Measurements from ENCODE around the gene CAVIN2.

Gene CAVIN2

DNA sequence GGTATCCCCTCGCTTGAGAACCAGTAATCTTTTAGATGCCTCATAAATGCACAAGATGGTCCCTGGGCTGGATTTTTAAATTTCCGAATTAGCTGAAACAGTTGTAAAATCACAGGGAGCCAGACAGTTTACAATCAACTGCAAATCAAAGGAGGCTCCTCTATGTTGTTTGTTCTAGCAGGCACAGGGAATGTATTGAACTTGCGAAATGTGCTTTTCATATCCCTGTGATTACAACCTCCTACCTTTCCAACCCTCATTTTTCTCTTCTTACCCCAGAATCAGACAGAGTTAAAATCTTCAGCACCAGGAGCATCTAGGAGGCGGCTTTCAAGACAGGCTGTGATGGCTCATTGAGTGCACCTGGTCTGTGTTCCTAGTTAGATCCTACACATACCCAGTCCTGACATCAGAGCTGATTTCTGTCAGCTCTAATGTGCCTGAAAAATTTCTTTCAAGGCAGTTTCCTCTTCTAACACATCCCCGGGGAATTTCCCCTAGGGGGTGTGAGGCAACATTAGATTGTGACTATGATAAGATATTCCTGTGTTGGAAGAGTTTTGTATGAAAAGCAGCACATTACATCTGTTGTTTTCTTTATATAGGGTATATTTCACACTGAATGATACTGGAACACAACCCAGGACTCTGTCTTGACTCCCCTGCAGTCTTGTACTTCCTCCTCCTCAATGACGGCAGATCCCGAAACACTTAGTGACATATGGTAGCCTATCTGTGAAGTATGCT, 17.9 kb upstream of the CAVIN2 start:
- DNase-seq (ENCODE audit: low read depth), result no peak

DNA sequence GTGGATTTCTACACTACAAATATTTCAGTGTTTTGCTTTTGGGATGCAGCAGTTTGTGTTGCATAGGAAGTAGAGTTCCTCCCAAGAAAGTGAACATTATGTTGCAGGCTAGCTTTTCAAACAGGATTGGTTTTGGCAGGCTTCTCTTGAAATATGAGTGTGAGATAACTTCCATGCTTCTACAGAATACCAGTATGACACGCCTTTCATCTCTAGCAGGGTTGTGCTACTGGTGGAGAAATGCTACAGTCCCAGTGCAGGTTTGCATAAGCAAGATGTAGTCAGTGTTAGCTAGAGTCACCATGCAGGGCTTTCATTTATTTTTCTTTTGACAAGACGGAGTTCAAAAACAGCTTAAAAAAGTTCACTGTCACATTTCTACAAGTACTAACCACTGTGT, 17.1 kb upstream of the CAVIN2 start:
- DNase-seq (ENCODE audit: low read depth), result no peak

DNA sequence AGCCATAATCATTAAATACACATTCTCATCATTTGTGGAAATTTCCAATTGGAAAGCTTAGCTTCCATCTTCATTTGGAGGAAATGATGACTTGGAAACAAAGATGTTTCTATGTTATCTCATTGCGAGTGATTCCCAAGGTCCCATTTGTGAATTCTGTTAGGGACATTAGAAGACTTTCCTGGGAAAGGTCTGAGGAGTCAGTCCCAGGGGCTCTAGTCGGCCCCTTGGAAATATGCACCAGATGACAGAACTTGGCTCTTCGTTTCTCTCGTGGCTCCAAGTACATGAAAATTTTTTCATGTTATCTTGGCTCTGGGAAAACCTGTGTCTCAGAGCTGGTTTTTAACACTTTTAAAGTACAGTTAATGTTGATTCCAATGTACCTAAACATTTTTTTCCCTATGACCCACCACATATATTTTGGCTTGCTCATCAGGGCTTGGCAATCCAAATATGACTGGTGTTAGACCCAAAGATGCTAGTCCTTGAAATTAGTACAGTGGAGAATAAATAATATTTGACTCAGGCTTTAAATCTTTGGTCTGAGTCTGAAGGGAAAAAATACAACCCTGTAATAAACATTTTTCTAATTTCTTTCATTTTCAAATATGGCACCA, 15.4 kb upstream of the CAVIN2 start:
- DNase-seq (ENCODE audit: low read depth), result no peak

DNA sequence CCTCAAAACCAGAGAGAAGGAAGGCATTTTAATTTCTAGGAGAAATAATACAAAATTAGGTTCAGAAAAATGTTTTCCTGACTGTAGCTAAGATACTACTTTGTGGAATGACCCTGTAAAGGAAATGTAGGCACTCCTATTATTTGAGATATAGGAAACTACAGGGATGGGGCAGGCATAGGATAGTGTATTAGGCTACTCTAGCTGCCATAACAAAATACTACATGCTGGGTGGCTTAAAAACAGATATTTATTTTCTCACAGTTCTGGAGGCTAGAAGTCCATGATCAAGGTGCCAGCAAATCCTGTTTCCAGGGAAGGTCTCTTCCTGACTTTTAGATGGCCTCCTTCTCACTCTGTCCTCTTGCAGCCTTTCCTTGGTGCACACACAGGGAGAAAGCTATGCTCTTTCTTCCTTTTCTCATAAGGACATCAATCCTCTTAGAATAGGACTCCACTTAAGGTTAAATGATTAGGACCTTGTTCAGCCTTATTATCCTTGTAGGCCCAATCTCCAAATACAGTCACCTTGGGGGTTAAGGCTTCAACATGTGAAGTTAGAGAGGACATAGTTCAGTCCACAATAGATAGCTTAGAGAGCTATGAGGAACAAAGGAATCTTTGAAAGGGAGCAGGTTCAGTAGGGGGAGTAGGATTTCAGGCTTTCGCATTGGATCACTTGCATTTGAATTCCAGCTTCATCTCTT, 14.0 kb upstream of the CAVIN2 start:
- no peak for DNase-seq (ENCODE audit: low read depth)

DNA sequence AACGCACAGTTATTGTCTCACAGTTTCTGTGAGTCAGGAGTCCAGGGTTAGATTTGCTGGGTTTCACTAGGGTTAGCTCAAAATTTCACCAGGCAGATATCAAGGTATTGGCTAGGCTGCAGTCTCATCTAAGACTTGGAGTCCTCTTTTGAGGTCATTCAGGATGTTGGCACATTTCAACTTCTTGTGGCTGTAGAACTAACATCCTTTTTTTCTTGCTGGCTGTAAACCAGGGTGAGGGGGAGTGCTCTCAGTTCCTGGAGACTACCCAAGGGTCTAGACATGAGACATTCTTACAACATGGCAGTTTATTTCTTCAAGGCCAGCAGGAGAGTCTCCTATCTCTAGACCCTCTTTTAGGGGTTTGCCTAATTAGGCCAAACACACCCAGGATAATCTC, 12.8 kb upstream of the CAVIN2 start:
- no peak for DNase-seq (ENCODE audit: low read depth)

GRCh38 chr2:191857886-191858285, 11.0 kb upstream of the CAVIN2 start:
- no peak for DNase-seq (ENCODE audit: low read depth)

GRCh38 chr2:191857259-191857805, 10.4 kb upstream of the CAVIN2 start:
- DNase-seq (ENCODE audit: low read depth), result no peak

DNA sequence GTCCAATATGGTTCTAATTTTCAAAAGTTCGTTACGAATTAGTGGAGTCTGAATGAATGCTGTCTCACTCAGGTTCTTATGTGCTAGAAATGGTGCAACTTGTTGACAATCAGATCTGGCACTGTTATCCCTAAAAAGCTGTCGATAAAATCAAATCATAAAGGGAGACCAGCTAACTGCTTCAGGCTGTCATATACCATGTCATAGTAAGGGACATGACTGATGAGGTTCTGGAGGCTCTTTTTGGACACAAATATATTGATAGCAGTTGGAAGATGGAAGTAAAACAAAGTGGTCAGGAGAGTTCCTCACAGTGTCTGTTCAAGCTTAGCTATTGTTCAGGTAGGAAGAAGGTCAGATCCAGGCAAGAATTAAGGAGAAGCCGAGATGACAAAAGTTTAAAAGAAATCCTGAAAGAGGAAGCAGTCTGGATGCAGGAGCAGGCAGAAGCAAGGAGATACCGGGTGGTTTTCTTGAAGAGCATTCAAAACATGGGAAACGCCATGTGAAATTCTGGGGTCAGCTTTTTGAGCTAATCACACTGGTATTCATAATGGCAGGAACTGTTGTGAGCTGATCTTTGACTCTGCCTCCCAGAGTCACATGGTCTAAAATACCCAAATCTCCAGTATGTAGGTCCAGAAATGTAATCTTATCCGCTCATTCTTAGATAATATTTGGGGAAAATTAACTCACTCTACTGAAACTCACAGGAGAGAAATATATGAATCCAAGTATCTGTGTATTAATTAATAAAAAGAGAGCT, 9.4 kb upstream of the CAVIN2 start:
- no peak for DNase-seq (ENCODE audit: low read depth)

DNA sequence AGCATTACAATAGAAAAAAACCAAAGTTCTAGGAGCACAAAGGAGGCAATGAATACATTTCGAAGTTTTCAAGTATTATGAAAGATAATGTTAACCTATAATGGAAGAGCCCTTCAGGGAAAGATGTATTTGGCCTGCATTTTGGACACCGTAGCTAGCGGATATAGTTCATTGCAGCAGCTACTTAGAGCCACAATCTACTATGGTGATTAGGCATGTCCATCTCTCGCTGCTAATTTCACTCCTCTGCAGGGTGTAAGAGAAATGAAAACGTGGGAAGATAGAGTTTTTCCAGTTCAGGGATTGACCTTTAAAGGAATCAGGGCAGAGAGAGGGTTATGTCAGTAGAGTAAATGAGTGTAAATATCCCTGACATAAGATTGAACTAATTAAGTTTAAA, 8.5 kb upstream of the CAVIN2 start:
- no peak for DNase-seq (ENCODE audit: low read depth)

GRCh38 chr2:191854382-191855372, 7.8 kb upstream of the CAVIN2 start:
- DNase-seq (ENCODE audit: low read depth), result no peak

- DNase-seq (ENCODE audit: low read depth), result no peak
These were observed 7.0 kb upstream of the CAVIN2 start for GRCh38 chr2:191853843-191854242.

GRCh38 chr2:191851158-191851557, 4.3 kb upstream of the CAVIN2 start:
- no peak for DNase-seq (ENCODE audit: low read depth)

DNA sequence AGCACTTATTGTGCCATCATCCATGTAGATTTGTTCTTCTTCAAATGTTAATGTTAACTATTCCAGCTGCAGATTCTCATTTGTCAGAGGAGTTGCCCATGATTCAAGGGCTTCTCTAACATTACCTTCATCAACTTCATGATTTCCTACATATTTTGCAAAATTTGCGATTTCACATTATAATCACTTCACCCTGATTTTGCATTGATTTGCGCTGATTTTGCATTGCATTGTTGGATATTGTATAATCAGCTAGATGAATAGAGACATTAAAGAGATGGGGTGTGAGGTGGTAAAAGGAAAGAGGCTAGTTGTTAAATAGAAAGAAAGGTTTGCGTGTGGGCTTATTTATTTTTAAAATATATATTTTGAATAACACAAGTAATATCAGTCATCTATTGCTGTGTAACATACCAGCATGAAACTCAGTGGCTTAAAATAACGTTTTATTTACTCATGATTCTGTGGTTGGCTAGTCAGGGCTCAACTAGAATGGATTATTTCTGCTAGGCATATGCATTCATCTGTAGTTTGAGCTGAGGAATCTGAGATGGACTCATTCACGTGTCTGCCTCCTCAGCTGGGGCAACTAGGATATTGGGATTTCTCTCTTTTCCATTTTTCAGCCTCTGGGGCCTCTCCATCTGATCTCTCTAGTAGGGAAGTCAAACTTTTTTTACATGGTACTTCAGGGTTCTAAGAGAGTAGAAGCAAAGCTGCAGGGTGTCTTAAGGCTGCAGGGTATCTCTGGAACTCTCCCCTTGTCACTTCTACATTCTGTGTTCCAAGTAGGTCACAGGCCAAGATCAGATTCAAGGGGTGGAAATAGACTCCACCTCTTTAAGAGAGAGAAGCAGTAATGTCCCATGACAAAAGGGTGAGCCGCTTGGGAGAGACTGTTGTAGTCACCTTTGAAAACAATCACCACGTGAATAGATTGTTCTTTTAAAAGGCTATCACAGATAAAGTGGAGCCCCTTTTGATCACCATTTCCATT, 2.2 kb upstream of the CAVIN2 start:
- DNase-seq (ENCODE audit: low read depth), result no peak

DNA sequence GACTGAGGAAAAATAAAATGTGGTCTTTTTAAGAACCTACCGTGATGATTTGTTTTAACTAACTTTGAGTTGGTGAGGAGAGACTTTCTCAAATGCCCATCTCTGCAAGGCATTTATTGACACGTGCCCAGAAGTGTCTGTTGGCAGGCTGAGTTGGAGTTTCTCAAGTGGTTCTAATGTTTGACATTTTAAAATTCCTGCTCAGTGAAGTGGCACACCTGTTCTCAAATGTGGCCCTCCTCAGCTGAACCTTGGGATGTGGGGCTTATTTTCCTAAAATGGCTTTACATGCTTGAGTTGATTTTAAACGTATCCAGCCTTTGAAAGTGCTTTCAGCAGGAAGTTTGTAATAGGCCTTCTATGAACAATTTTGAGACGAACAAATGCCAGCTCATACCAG, 876 bp upstream of the CAVIN2 start:
- no peak for DNase-seq (ENCODE audit: low read depth)

DNA sequence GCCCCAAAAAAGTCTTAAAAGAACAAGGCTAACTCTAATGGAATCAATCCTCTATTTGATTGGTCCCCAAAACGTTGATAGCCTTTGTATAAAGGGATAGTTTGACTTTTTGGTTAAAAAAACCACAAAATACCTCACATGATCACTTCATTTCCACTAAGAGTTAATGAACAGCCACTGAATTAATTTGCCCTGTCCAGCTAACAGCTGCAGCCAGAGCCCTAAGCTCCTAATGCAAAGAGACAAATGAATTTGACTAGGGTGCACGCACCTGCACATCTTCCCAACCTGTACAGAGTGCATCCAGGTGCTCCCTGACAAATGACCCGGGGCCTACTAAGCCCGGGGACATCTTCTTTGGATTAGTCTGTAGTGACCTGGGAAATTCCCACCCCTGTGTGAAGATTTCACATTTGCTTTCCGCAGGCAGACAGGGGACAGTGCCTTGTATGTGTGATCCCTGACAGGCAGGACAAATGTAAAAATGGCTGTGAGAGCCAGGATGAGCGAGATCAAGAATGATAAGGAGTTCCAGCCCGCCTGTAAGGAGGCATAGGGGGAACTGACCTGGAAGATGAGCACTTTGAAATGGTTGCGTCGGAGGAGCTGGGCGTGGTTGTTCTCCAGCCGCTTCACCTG, 893 bp downstream of the CAVIN2 start:
- DNase-seq (ENCODE audit: low read depth), result no peak

DNA sequence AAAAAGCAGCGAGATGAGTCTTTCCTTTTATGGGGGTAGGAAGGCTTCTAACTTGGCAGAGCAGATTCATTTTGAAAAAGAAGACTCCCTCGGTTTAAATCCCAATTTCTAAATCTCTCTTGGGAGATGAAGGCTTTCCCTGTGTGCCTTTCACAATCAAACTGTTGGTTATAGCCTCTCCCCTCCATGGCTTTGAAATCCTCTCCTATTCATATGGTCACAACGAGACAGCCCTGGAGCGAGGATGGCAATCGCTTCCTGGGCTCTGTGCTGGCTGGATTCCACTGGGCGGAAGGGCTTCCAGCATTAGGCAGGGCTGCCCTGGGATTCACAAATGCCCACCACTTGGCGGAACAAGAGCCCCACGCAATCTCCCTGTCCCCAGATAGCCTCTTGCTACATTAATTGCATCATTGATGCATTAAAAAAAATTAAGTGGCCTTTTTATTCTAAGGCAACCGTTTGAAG, 1.6 kb downstream of the CAVIN2 start:
- DNase-seq (ENCODE audit: low read depth), result peak; percentile 44

DNA sequence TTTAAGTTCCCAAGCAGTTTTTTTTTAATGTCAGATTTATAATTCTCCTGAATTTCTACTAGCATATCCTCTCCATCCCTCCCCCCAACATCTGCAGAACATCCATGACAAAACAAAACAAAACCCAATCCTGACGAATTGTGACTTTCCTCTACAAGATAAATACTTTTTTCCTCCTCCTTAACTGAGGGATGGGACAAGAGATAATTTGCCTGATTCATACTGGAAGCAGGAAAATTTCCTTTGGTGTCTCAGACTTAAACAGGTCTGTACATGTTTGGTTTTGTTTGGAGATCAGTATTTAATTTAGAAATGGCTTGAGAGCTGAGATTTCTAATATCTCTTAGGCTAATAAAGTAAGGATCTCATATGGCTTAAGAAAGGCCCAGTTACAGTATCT, 2.2 kb downstream of the CAVIN2 start:
- no peak for DNase-seq (ENCODE audit: low read depth)

GRCh38 chr2:191840921-191841320, 6.0 kb downstream of the CAVIN2 start:
- DNase-seq (ENCODE audit: low read depth), result no peak
